Measurements from ENCODE around the gene TREML4.

GRCh38 chr6:41200296-41200900 is 27.8 kb upstream of the TREML4 start:
- no peak for TF ChIP-seq POLR2A (IDR thresholded peaks at IDR 0.05)
- no peak for TF ChIP-seq CTCF (IDR thresholded peaks at IDR 0.05)
